Loucy (cell line): ENCODE data around the gene ASCL2.

ENCODE experiments used
- H2AFZ ChIP-seq: fragments of 200-600 bp; sonication (generic); 2 replicates; pipeline ENCODE4 v1.6.0; 2016; ENCODE audit warnings: antibody characterized with exemption, mild to moderate bottlenecking, low read length, moderate library complexity
- H3F3A ChIP-seq: fragments of 200-600 bp; 2 replicates; pipeline ENCODE4 v1.6.0; 2016; ENCODE audit warnings: antibody characterized with exemption, low read depth, mild to moderate bottlenecking
- H3K27me3 ChIP-seq: fragments of 200-600 bp; sonication (generic); 2 replicates; pipeline ENCODE4 v1.6.1; 2014; ENCODE audit warnings: low read length, mild to moderate bottlenecking; ENCODE audit not compliant: insufficient read depth, poor library complexity, severe bottlenecking
- H3K36me3 ChIP-seq: fragments of 200-600 bp; sonication (generic); 2 replicates; pipeline ENCODE4 v1.6.1; 2016; ENCODE audit warnings: low read length; ENCODE audit not compliant: insufficient read depth
- H3K4me1 ChIP-seq: fragments of 200-600 bp; sonication (generic); 2 replicates; pipeline ENCODE4 v1.5.1; 2014; ENCODE audit warnings: low read length, mild to moderate bottlenecking; ENCODE audit not compliant: insufficient read depth, poor library complexity, severe bottlenecking
- H3K4me2 ChIP-seq: fragments of 200-600 bp; sonication (generic); 2 replicates; pipeline ENCODE4 v1.6.0; 2014; ENCODE audit warnings: antibody characterized with exemption, low read length, low read depth, mild to moderate bottlenecking; ENCODE audit not compliant: poor library complexity, severe bottlenecking
- H3K4me3 ChIP-seq: fragments of 200-600 bp; sonication (generic); 2 replicates; pipeline ENCODE4 v1.5.1; 2014; ENCODE audit warnings: low read length, mild to moderate bottlenecking, mixed read lengths; ENCODE audit not compliant: poor library complexity, severe bottlenecking
- H3K79me2 ChIP-seq: fragments of 200-600 bp; sonication (generic); 2 replicates; pipeline ENCODE4 v1.6.1; 2014; ENCODE audit warnings: low read length; ENCODE audit not compliant: insufficient read depth
- H3K9ac ChIP-seq: fragments of 200-600 bp; sonication (generic); 2 replicates; pipeline ENCODE4 v1.6.0; 2014; ENCODE audit warnings: mild to moderate bottlenecking, low read depth, low read length, moderate library complexity; ENCODE audit not compliant: poor library complexity, severe bottlenecking
- H3K9me2 ChIP-seq: fragments of 200-600 bp; sonication (generic); replicated peaks from 2 replicates; pipeline ENCODE4 v1.6.1; 2016; ENCODE audit warnings: low read depth, low read length, mixed read lengths
- H3K9me3 ChIP-seq: fragments of 200-600 bp; sonication (generic); 2 replicates; pipeline ENCODE4 v1.6.1; 2014; ENCODE audit warnings: mild to moderate bottlenecking, antibody characterized with exemption, low read length, low read depth; ENCODE audit not compliant: insufficient read depth
- H4K20me1 ChIP-seq: fragments of 200-600 bp; sonication (generic); 2 replicates; pipeline ENCODE4 v1.6.0; 2014; ENCODE audit warnings: antibody characterized with exemption, low read length, mild to moderate bottlenecking; ENCODE audit not compliant: insufficient read depth, poor library complexity, severe bottlenecking
- EZH2phosphoT487 ChIP-seq: fragments of 200-600 bp; IDR thresholded peaks from 2 replicates; pipeline ENCODE4 v1.6.1; 2018; ENCODE audit warnings: antibody characterized with exemption, mild to moderate bottlenecking, moderate library complexity, borderline replicate concordance
- TF ChIP-seq, protein P1 (sequence below): fragments of 200-600 bp; sonication (generic); conservative IDR thresholded peaks from 2 replicates; pipeline ENCODE4 v1.5.1; 2014; ENCODE audit warnings: mild to moderate bottlenecking, antibody characterized with exemption, low read length

Gene ASCL2

DNA sequence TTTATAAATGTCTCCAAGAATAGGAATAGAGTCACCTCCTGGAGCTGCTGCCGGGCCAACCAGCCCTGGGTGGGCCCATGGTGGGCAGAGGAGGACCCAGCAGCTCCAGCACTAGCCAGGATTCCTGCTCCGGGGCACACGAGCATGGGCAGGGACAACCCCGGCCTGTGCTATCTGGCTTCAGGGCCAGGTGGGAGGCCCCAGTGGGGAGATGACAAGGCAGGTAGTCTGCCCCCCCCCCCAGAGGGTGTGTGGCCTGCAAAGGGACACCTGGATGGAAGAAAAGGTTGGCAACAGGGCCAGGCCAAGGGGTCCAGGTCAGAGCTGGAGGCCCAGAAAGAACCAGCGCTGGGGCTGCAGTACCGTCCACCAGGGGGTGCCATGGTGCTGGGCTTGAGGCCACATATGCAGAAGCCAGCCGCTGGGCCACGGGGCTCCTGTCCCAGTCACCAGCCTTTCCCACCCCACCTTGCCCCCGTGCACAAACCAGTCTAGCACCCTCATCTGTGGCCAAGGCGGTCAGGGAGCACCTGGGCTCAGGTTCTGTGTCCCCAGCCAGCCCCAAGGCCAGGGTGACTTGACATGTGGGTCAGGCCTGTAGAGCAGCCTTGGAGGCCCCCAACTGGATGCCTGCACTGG, 34.9 kb upstream of the ASCL2 start:
- peaks cover 63% of the 10 kb centered on the region for H3K79me2 ChIP-seq
- H4K20me1 ChIP-seq: peaks cover 6% of the 10 kb centered on the region
- no peak overlapping the region for H2AFZ ChIP-seq
- peak overlapping the region; percentile 90 for H3K4me3 ChIP-seq
- peaks cover 7% of the 10 kb centered on the region for H3F3A ChIP-seq
- H3K9me2 ChIP-seq: no peaks in the 10 kb centered on the region
- TF ChIP-seq, protein P1, sequence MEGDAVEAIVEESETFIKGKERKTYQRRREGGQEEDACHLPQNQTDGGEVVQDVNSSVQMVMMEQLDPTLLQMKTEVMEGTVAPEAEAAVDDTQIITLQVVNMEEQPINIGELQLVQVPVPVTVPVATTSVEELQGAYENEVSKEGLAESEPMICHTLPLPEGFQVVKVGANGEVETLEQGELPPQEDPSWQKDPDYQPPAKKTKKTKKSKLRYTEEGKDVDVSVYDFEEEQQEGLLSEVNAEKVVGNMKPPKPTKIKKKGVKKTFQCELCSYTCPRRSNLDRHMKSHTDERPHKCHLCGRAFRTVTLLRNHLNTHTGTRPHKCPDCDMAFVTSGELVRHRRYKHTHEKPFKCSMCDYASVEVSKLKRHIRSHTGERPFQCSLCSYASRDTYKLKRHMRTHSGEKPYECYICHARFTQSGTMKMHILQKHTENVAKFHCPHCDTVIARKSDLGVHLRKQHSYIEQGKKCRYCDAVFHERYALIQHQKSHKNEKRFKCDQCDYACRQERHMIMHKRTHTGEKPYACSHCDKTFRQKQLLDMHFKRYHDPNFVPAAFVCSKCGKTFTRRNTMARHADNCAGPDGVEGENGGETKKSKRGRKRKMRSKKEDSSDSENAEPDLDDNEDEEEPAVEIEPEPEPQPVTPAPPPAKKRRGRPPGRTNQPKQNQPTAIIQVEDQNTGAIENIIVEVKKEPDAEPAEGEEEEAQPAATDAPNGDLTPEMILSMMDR: peak; percentile 79
- TF ChIP-seq EZH2phosphoT487: no peak
- peak overlapping the region; percentile 96 for H3K4me2 ChIP-seq
- no peaks in the 10 kb centered on the region for H3K36me3 ChIP-seq
- peak overlapping the region; percentile 97 for H3K9ac ChIP-seq
- no peaks in the 10 kb centered on the region for H3K9me3 ChIP-seq
- H3K4me1 ChIP-seq: peaks cover 44% of the 10 kb centered on the region
- no peaks in the 10 kb centered on the region for H3K27me3 ChIP-seq

DNA sequence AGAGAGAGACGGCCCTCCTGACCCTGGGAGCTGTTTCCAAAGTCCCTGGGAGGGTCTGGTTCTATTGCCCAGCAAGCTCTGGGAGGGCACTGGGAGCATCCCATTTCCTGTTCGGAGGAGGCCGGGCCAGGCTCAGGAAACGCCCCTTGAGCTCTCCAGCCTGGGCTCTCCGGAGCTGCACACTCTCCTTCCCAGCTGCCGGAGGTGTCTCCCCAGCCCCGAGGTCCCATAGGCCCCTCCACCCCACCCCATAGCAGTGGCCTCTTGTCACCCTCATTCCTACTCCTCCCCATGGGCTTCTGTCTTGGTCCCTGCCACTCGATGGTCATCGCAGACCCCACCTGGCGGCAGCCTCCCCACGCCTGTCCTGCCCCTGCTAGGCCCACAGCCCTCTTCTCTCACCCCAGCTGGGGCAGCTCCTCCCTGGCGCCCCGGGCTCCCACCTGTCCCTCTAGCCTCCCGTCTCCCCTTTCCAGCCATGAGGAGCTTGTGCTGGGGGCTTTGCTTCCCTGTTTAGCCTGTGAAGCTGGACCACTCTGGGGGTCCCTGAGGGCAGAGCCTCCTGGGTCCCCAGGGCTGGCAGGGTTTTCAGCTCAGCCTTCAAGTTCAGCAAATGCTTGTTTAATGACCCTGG, 34.2 kb upstream of the ASCL2 start:
- H3K4me1 ChIP-seq: peaks cover 46% of the 10 kb centered on the region
- no peaks in the 10 kb centered on the region for H3K9me3 ChIP-seq
- peak overlapping the region; percentile 96 for H3K4me2 ChIP-seq
- no peak overlapping the region for H2AFZ ChIP-seq
- H3K79me2 ChIP-seq: peaks cover 65% of the 10 kb centered on the region
- peak overlapping the region; percentile 97 for H3K9ac ChIP-seq
- peaks cover 7% of the 10 kb centered on the region for H3F3A ChIP-seq
- H3K4me3 ChIP-seq: peak overlapping the region; percentile 90
- H4K20me1 ChIP-seq: peaks cover 8% of the 10 kb centered on the region
- no peaks in the 10 kb centered on the region for H3K9me2 ChIP-seq
- H3K36me3 ChIP-seq: no peaks in the 10 kb centered on the region
- TF ChIP-seq EZH2phosphoT487: no peak
- H3K27me3 ChIP-seq: no peaks in the 10 kb centered on the region

DNA sequence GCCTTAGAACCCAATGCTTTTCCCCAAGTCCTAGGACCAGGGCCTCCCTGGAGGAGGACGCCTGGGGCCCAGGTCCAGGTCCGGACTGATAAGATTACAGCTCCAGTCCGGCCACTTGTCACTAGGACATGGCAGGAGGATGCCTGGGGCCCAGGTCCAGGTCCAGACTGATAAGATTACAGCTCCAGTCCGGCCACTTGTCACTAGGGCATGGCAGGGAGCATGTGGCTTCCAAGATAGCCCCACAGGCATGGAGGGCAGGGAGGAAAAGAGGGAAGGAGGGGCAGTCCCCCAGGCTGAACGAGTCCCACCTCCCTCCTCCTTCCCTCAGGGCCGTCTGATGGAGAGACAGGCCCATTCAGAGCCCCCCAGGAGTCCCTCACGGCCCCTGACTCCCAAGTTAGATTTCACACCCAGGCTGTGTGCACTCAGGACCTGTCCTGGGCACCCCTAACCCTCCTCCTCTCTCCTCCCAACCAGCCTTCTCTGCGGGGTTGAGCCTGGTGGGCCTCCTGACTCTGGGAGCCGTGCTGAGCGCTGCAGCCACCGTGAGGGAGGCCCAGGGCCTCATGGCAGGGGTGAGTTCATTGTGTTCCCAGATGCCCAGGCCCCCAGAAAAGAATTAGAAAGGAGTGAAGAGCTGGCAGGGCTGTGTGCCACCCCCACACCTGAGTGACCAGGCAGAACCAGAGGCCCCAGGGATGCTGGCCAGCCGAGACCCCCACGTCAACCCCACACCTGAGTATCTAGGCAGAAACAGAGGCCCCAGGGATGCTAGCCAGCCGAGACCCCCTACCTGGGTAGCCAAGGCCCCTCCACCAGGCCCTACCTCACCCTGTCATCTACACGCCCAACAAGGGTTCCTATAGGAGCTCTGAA, 33.5 kb upstream of the ASCL2 start:
- Histone ChIP-seq H3K4me1 (peaks cover 54% of the 10 kb centered on the region), H2AFZ (no peak overlapping the region), H3K27me3 (no peaks in the 10 kb centered on the region), H3K79me2 (peaks cover 73% of the 10 kb centered on the region), H3K4me3 (peak overlapping the region; percentile 90), H3K36me3 (no peaks in the 10 kb centered on the region), H3F3A (peaks cover 7% of the 10 kb centered on the region), H3K4me2 (peak overlapping the region; percentile 96), H4K20me1 (peaks cover 16% of the 10 kb centered on the region), H3K9ac (peak overlapping the region; percentile 97), H3K9me2 (no peaks in the 10 kb centered on the region), H3K9me3 (no peaks in the 10 kb centered on the region)
- TF ChIP-seq, protein P1: no peak
- no peak for TF ChIP-seq EZH2phosphoT487
